Body of pancreas (tissue), 4 donors: Measurements from ENCODE around the gene NRDE2.

ENCODE experiments used
- CTCF ChIP-seq, 7 experiments: fragments of 450-650 bp in 4 of 7; fragments of 200-600 bp in 3 of 7; sonication (generic) in 3 of 7; IDR thresholded peaks; one replicate each; pipeline ENCODE4 v1.5.1; 2016 to 2019; ENCODE audit warnings: antibody characterized with exemption in 7 of 7
- POLR2A ChIP-seq, 3 donors: fragments of 450-650 bp; IDR thresholded peaks; one replicate each; pipeline ENCODE4 v1.6.1; 2016; ENCODE audit warnings: antibody characterized with exemption in 3 of 3, mild to moderate bottlenecking in 2 of 3

GRCh38 chr14:90256354-90257131 lies 75.2 kb downstream of the NRDE2 start, which contains the start of gene PSMC1:
- TF ChIP-seq CTCF (IDR thresholded peaks at IDR 0.05) (peak in 3 of 7 experiments; percentile 12 to 35 (median 14)), POLR2A (IDR thresholded peaks at IDR 0.05) (peak; percentile 19 to 78 (median 66))
